Neutrophil (primary cell): ENCODE data around the gene GRIA1.

Experiments used
- H3K27ac ChIP-seq: fragments of 200-600 bp; sonication (generic); 2 replicates; pipeline ENCODE4 v1.5.1; 2016; ENCODE audit warnings: mild to moderate bottlenecking, moderate library complexity
- H3K27me3 ChIP-seq: fragments of 200-600 bp; sonication (generic); 2 replicates; pipeline ENCODE4 v1.6.0; 2016; ENCODE audit warnings: mild to moderate bottlenecking
- H3K36me3 ChIP-seq: fragments of 200-600 bp; sonication (generic); 2 replicates; pipeline ENCODE4 v1.5.1; 2017
- H3K4me1 ChIP-seq, 2 experiments: fragments of 200-600 bp in 1 of 2; sonication (generic) in 1 of 2; 1 replicate in 1 of 2; 2 replicates in 1 of 2; pipeline versions ENCODE4 v1.5.1 to v1.6.1; 2013 to 2016; ENCODE audit warnings: low read depth in 1 of 2, low read length in 1 of 2, mild to moderate bottlenecking in 1 of 2, moderate library complexity in 1 of 2; ENCODE audit not compliant: control insufficient read depth in 1 of 2, insufficient read depth in 1 of 2
- H3K4me3 ChIP-seq, 2 experiments: fragments of 200-600 bp in 1 of 2; sonication (generic) in 1 of 2; 1 replicate in 1 of 2; 2 replicates in 1 of 2; pipeline ENCODE4 v1.5.1; 2013 to 2016; ENCODE audit warnings: low read depth in 1 of 2, low read length in 1 of 2, mild to moderate bottlenecking in 1 of 2, moderate library complexity in 1 of 2
- H3K9me3 ChIP-seq: fragments of 200-600 bp; sonication (generic); 2 replicates; pipeline ENCODE4 v1.5.1; 2016
- TF ChIP-seq, protein P1 (sequence below): fragments of 200-600 bp; sonication (generic); IDR thresholded peaks from 2 replicates; pipeline ENCODE4 v1.5.1; 2016; ENCODE audit warnings: antibody characterized with exemption

Gene GRIA1

DNA sequence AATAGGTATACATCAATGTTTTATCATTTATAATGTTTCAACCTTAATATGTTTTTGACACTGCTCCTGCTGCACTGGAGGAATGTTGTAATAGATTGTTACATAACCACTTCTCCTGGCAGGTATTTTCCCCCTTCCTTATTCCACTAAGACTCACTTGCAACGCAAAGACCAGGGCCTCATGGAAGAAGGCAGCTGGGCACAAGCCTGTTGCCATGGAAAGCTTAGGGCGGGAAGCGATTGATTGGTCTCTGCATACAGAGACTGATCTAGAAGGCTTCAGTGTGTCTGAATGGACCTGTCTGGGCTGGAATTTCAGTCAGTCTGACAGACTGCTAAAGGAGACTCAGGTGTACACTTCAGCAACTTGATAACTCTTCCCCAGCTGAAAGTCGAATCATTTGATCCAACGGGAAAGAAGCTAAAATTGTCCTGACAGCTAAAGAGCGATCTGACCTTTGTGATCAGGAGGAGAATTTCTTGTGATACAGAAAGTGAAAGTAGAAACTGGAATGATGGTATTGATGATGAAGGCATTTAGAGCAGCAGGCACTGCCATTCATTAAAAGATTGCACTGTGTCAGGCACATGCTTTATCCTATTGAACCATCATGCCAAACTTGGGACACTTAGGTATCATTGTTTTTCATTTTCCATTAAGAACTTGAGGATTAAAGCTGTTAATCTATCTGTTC, 65.1 kb downstream of the GRIA1 start:
- Histone ChIP-seq H3K36me3 (no peaks in the 10 kb centered on the region), H3K27ac (no peak overlapping the region), H3K9me3 (no peaks in the 10 kb centered on the region), H3K27me3 (no peaks in the 10 kb centered on the region), H3K4me3 (no peak overlapping the region), H3K4me1 (no peaks in the 10 kb centered on the region)
- TF ChIP-seq, protein P1, sequence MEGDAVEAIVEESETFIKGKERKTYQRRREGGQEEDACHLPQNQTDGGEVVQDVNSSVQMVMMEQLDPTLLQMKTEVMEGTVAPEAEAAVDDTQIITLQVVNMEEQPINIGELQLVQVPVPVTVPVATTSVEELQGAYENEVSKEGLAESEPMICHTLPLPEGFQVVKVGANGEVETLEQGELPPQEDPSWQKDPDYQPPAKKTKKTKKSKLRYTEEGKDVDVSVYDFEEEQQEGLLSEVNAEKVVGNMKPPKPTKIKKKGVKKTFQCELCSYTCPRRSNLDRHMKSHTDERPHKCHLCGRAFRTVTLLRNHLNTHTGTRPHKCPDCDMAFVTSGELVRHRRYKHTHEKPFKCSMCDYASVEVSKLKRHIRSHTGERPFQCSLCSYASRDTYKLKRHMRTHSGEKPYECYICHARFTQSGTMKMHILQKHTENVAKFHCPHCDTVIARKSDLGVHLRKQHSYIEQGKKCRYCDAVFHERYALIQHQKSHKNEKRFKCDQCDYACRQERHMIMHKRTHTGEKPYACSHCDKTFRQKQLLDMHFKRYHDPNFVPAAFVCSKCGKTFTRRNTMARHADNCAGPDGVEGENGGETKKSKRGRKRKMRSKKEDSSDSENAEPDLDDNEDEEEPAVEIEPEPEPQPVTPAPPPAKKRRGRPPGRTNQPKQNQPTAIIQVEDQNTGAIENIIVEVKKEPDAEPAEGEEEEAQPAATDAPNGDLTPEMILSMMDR, result no peak

DNA sequence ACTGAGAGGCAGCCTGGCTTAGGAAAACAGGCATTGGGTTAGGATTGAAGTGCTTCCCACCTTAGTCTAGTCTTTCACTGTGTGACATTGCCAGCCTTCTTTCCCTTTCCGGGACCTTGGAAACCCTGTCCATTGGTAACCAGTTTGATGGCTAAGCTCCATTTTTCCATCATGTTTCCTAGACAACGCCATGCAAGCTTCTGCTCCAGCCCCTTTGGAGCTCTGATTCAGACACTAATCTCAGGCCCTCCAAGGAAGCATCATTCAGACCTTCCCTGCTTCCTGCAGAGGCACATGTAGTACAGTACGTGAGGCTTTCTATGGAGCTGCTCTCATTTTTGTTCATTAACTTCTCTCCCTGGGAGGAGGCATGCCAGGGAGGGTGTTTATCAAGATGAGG, 68.5 kb downstream of the GRIA1 start:
- Histone ChIP-seq H3K4me3 (no peak overlapping the region), H3K4me1 (no peaks in the 10 kb centered on the region), H3K27ac (no peak overlapping the region), H3K36me3 (no peaks in the 10 kb centered on the region), H3K9me3 (no peaks in the 10 kb centered on the region), H3K27me3 (no peaks in the 10 kb centered on the region)
- TF ChIP-seq, protein P1, result no peak

DNA sequence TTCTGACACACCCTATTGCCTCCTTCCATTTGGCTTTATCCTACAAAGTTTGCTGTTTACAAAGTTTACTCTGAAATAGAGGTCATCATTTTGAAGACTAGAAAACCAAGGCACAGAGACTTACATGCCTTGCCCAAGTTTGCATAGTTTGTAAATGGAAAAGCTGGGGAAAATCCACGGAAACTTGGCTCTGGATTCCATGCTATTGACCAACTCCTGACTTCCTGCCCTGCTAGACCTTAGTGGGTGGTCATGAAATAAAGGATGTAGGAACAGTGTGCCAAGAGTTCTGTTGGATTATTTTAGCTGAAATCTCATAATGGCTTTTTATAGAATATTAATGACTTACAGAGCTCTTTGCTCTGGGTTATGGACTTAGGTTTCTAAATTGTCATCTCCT, 69.5 kb downstream of the GRIA1 start:
- H3K36me3 ChIP-seq, result no peaks in the 10 kb centered on the region
- no peaks in the 10 kb centered on the region for H3K9me3 ChIP-seq

DNA sequence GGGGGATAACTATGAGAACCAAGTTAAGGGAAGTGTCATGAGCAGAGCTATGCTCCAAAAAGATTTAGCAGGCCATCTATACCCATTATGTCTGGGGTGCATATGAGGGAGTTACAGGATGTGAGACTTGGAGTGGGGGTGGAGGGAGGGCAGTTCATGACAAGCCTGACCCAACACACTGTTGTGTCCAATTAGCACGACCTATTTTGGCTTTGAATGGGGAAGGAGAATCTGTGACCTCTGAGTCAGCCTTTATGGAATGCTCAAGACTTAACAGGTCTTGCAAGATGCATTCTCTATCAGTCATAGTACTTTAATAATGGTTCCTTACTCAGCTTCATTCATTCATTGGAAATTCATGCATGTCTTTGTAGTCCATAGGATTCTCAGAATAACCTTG, 71.7 kb downstream of the GRIA1 start:
- Histone ChIP-seq H3K36me3 (no peaks in the 10 kb centered on the region), H3K27me3 (no peaks in the 10 kb centered on the region), H3K9me3 (no peaks in the 10 kb centered on the region), H3K27ac (no peak overlapping the region), H3K4me1 (no peaks in the 10 kb centered on the region), H3K4me3 (no peak overlapping the region)
- TF ChIP-seq, protein P1, result no peak

More for the DNA sequence above, 69.5 kb downstream of the GRIA1 start:
- Histone ChIP-seq H3K27me3 (no peaks in the 10 kb centered on the region), H3K4me3 (no peak overlapping the region), H3K27ac (no peak overlapping the region), H3K4me1 (no peaks in the 10 kb centered on the region)
- TF ChIP-seq, protein P1, result no peak

DNA sequence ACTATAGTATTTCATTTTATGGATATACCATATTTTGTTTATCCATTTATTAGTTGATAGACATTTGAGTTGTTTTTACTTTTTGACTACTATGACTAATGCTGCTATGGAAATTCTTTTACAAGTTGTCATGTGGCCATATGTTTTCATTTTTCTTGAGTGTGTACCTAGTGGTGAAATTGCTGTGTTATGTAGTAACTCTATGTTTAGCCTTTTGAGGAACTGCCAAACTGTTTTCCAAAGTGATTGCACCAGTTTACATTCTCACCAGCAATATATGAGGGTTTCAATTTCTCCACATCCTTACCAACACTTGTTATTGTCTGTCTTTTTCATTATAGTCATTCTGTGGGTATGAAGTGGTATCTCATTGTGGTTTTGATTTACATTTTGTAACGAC, 75.4 kb downstream of the GRIA1 start:
- Histone ChIP-seq H3K9me3 (no peaks in the 10 kb centered on the region), H3K4me1 (no peaks in the 10 kb centered on the region), H3K4me3 (no peak overlapping the region), H3K27ac (no peak overlapping the region), H3K27me3 (no peaks in the 10 kb centered on the region), H3K36me3 (no peaks in the 10 kb centered on the region)
- TF ChIP-seq, protein P1, result no peak
